HepG2 (cell line): Measurements from ENCODE around the gene TENM3. TPM values are rescaled to one million over a fixed set of nuclear protein-coding genes. Genes with fewer than 3 reads are reported as not detected.

Source experiments
- ATAC-seq: fragments of 200-7000 bp; cut with Tn5 transposase; 3 replicates; pipeline ENCODE4 v1.9.1; 2020; ENCODE audit warnings: mild to moderate bottlenecking, moderate library complexity
- BruUV-seq: library from RNA; stranded (reverse); fragments of 400-500 nt; replicated peaks from 2 replicates; lab custom pipeline; 2021; lab: Mats Ljungman, UMichigan
- CTCF ChIA-PET: fragments of 300-600 bp; formaldehyde crosslinking; extraction: SDS; loops from one replicate; lab custom pipeline; 2021; ENCODE audit warnings: low total read pairs, inconsistent platforms, low intra/inter-chr PET ratio; lab: Yijun Ruan, JAX
- POLR2A ChIA-PET: fragments of 350-600 bp; sonication (Branson Sonifier 250); formaldehyde crosslinking; loops from one replicate; lab custom pipeline; 2020; ENCODE audit warnings: antibody characterized with exemption, inconsistent platforms; lab: Yijun Ruan, JAX
- DNase-seq: peaks from one replicate; pipeline ENCODE4 v3.0.0-alpha.2; 2015; ENCODE audit warnings: low spot score
- FAIRE-seq: peaks from 3 replicates; lab custom pipeline; 2011; peaks lifted over from hg19 to GRCh38; lab: Jason Lieb, UNC
- H2AFZ ChIP-seq: one replicate; pipeline ENCODE4 v1.6.1; 2011; ENCODE audit warnings: low read length, inconsistent platforms
- H3K27ac ChIP-seq: fragments of 300-600 bp; 3 replicates; pipeline ENCODE4 v1.8.0; 2011; ENCODE audit warnings: mixed run types, mild to moderate bottlenecking, mixed read lengths, low read length, inconsistent platforms; ENCODE audit not compliant: insufficient read depth; ENCODE audit errors: extremely low read length
- H3K27me3 ChIP-seq, 2 experiments: fragments of 200-600 bp in 1 of 2; 2 replicates in 1 of 2; 3 replicates in 1 of 2; pipeline versions ENCODE4 v1.6.0 to v1.8.0; 2011; ENCODE audit warnings: low read length in 2 of 2, mild to moderate bottlenecking in 2 of 2, moderate library complexity in 2 of 2, inconsistent platforms in 1 of 2; ENCODE audit not compliant: insufficient read depth in 2 of 2, control insufficient read depth in 1 of 2
- H3K36me3 ChIP-seq, 2 experiments: fragments of 200-600 bp in 1 of 2; replicated peaks in 1 of 2; 2 replicates in 1 of 2; 3 replicates in 1 of 2; pipeline versions ENCODE4 v1.5.1 to v1.8.0; 2011; ENCODE audit warnings: low read length in 2 of 2, inconsistent platforms in 1 of 2; ENCODE audit not compliant: insufficient read depth in 2 of 2, control insufficient read depth in 1 of 2
- H3K4me1 ChIP-seq: 2 replicates; pipeline ENCODE4 v1.5.1; 2012; ENCODE audit warnings: low read length, inconsistent platforms; ENCODE audit not compliant: insufficient read depth
- H3K4me2 ChIP-seq: 2 replicates; pipeline ENCODE4 v1.6.0; 2011; ENCODE audit warnings: low read depth, low read length, inconsistent platforms
- H3K4me3 ChIP-seq, 3 experiments: fragments of 200-600 bp in 1 of 3; sonication (generic), shearing (Covaris generic) in 1 of 3; replicated peaks in 1 of 3; 2 replicates each; pipeline ENCODE4 v1.5.1; 2011 to 2016; ENCODE audit warnings: low read length in 3 of 3, inconsistent platforms in 2 of 3, low read depth in 2 of 3, mild to moderate bottlenecking in 2 of 3, control low read depth in 1 of 3, mixed read lengths in 1 of 3; ENCODE audit not compliant: insufficient read depth in 1 of 3
- H3K79me2 ChIP-seq: one replicate; pipeline ENCODE4 v1.6.1; 2011; ENCODE audit warnings: low read length, inconsistent platforms; ENCODE audit not compliant: insufficient read depth
- H3K9ac ChIP-seq: 2 replicates; pipeline ENCODE4 v1.6.0; 2011; ENCODE audit warnings: mild to moderate bottlenecking, low read depth, low read length, inconsistent platforms; ENCODE audit not compliant: insufficient read depth
- H3K9me3 ChIP-seq: 2 replicates; pipeline ENCODE4 v1.5.1; 2012; ENCODE audit warnings: mild to moderate bottlenecking, low read length
- H4K20me1 ChIP-seq: 2 replicates; pipeline ENCODE4 v1.6.0; 2011; ENCODE audit warnings: inconsistent platforms, mild to moderate bottlenecking, low read length, moderate library complexity; ENCODE audit not compliant: insufficient read depth
- ATF4 ChIP-seq, 2 experiments: fragments of 450-650 bp in 1 of 2; sonication (generic) in 1 of 2; formaldehyde crosslinking; IDR thresholded peaks; 2 replicates each; pipeline versions ENCODE4 v1.5.0 to v1.8.0; 2020 to 2022; ENCODE audit warnings: mild to moderate bottlenecking in 1 of 2, missing genetic modification reagents in 1 of 2
- ATM ChIP-seq: fragments of 450-650 bp; IDR thresholded peaks from 2 replicates; pipeline ENCODE4 v1.7.1; 2017; ENCODE audit warnings: mild to moderate bottlenecking, borderline replicate concordance
- GATAD2A ChIP-seq: IDR thresholded peaks from 2 replicates; pipeline ENCODE4 v1.6.1; 2016
- HOMEZ ChIP-seq: IDR thresholded peaks from 2 replicates; pipeline ENCODE4 v1.6.1; 2016; ENCODE audit warnings: low read depth
- LCORL ChIP-seq, 2 experiments: fragments of 450-650 bp in 1 of 2; sonication (generic) in 1 of 2; formaldehyde crosslinking in 1 of 2; IDR thresholded peaks; 2 replicates each; pipeline versions ENCODE4 v1.5.0 to v1.6.1; 2017 to 2020; ENCODE audit warnings: antibody characterized with exemption in 1 of 2, missing genetic modification reagents in 1 of 2
- MAX ChIP-seq: IDR thresholded peaks from 2 replicates; pipeline ENCODE4 v1.6.1; 2012; ENCODE audit warnings: inconsistent platforms
- RBM39 ChIP-seq: fragments of 200-400 bp; formaldehyde crosslinking; IDR thresholded peaks from one replicate; pipeline ENCODE4 v1.6.1; 2018; ENCODE audit warnings: antibody characterized with exemption, mild to moderate bottlenecking, low read depth, low read length; ENCODE audit not compliant: poor library complexity, severe bottlenecking
- ZKSCAN1 ChIP-seq: fragments of 150-350 bp; IDR thresholded peaks from 2 replicates; pipeline ENCODE4 v1.6.1; 2014; ENCODE audit warnings: low read length
- ZNF275 ChIP-seq: sonication (generic); formaldehyde crosslinking; IDR thresholded peaks from 2 replicates; pipeline ENCODE4 v1.8.0; 2022; ENCODE audit warnings: missing genetic modification reagents, mild to moderate bottlenecking, inconsistent platforms, borderline replicate concordance
- ZNF446 ChIP-seq: sonication (generic); formaldehyde crosslinking; IDR thresholded peaks from 2 replicates; pipeline ENCODE4 v1.5.0; 2020; ENCODE audit warnings: mild to moderate bottlenecking, missing genetic modification reagents
- ZNF777 ChIP-seq: sonication (generic); formaldehyde crosslinking; IDR thresholded peaks from 2 replicates; pipeline ENCODE4 v1.4.0; 2020; ENCODE audit warnings: missing genetic modification reagents
- ZNF792 ChIP-seq: IDR thresholded peaks from 2 replicates; pipeline ENCODE4 v1.6.1; 2016
- ZNF891 ChIP-seq: sonication (generic); formaldehyde crosslinking; IDR thresholded peaks from 2 replicates; pipeline ENCODE4 v1.5.0; 2020; ENCODE audit warnings: mild to moderate bottlenecking, missing genetic modification reagents
- ZUFSP ChIP-seq: sonication (generic); formaldehyde crosslinking; IDR thresholded peaks from 2 replicates; pipeline ENCODE4 v1.9.0; 2021; ENCODE audit warnings: missing genetic modification reagents, mild to moderate bottlenecking, borderline replicate concordance
- WGBS: methylation state at CpG from one replicate; pipeline ENCODE4 v1.1.6; 2017; ENCODE audit warnings: low lambda C conversion rate; 5-methylcytosine and 5-hydroxymethylcytosine counted together
- in situ Hi-C: cut with HindIII; loops from 2 replicates; pipeline ENCODE4 v1.10.0; 2017; ENCODE audit warnings: low pct_unique_long_range_greater_than_20kb; ENCODE audit not compliant: extremely low pct_ligation_motif_present
- intact Hi-C: fragments of 100-400 bp; cut with micrococcal nuclease; formaldehyde crosslinking; loops from one replicate; pipeline ENCODE4 v1.10.0; 2022; ENCODE audit not compliant: unreplicated experiment
- polyA plus RNA-seq, 8 experiments: library from polyadenylated mRNA; depleted of rRNA in 3 of 8; stranded (reverse) in 7 of 8; unstranded in 1 of 8; fragments of >200 nt; fragmentation: Illumina TruSeq in 4 of 8; extraction: Trizol in 4 of 8; gene quantifications; 2 replicates each; pipeline versions ENCODE4 v1.2.1 to v1.2.3, GENCODE V29; 2011 to 2016; ENCODE audit warnings: low read depth in 4 of 8, missing spikeins in 1 of 8, mixed read lengths in 1 of 8; ENCODE audit not compliant: insufficient read depth in 1 of 8
- total RNA-seq, 5 experiments: library from RNA; depleted of rRNA; stranded (reverse); fragments of >200 nt; fragmentation: Illumina TruSeq; extraction: Trizol; gene quantifications; 2 replicates each; pipeline ENCODE4 v1.2.3, GENCODE V29; 2016; ENCODE audit warnings: low read depth in 1 of 5
- TF ChIP-seq, protein P1 (sequence below): IDR thresholded peaks from 2 replicates; pipeline ENCODE4 v1.6.1; 2016; ENCODE audit warnings: mild to moderate bottlenecking, missing biosample characterization, missing genetic modification reagents

TENM3 gene
- total and polyA plus RNA-seq, 2 of the 13 experiments (the other 11 are each of a cell fraction or from before 2014, with no cell fraction given): 0.04 TPM; not detected in 1

GRCh38 chr4:182297659-182298058 lies 54.5 kb downstream of the TENM3 start:
- CTCF ChIA-PET: no interaction called here

More at GRCh38 chr4:182297659-182298058, 54.5 kb downstream of the TENM3 start:
- DNase-seq: no peak
- BruUV-seq: no TSS peak
- H3K27me3 ChIP-seq: no peaks in the 10 kb centered on the region; a peak in 2 of 5 replicates
- no peak for FAIRE-seq
- H3K4me3 ChIP-seq: no peak overlapping the region
- H3K79me2 ChIP-seq: no peaks in the 10 kb centered on the region
- H4K20me1 ChIP-seq: no peaks in the 10 kb centered on the region
- 1% methylated on average over 9 of the region's 9 CpGs for WGBS
- H3K9me3 ChIP-seq: no peaks in the 10 kb centered on the region
- no peak for ATAC-seq
- H3K4me1 ChIP-seq: no peaks in the 10 kb centered on the region
- H3K9ac ChIP-seq: no peak overlapping the region
- H3K4me2 ChIP-seq: no peak overlapping the region
- TF ChIP-seq HOMEZ (CRISPR knock-in tag): no peak
- no peak for TF ChIP-seq ZNF777 (CRISPR knock-in tag)
- no peak for TF ChIP-seq ZNF275 (CRISPR knock-in tag)
- no peak for TF ChIP-seq ZNF792
- no peak for TF ChIP-seq RBM39
- no peak for TF ChIP-seq ZNF446
- TF ChIP-seq, protein P1, sequence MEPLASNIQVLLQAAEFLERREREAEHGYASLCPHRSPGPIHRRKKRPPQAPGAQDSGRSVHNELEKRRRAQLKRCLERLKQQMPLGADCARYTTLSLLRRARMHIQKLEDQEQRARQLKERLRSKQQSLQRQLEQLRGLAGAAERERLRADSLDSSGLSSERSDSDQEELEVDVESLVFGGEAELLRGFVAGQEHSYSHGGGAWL (CRISPR knock-in tag): no peak
- no peak for TF ChIP-seq MAX
- TF ChIP-seq ZUFSP (CRISPR knock-in tag): no peak
- TF ChIP-seq GATAD2A: no peak
- TF ChIP-seq ATM: no peak
- no peak for TF ChIP-seq ZNF891
- TF ChIP-seq LCORL (IDR thresholded peaks at IDR 0.05): no peak
- TF ChIP-seq LCORL (CRISPR knock-in tag; IDR thresholded peaks at IDR 0.05): no peak
- no peak for TF ChIP-seq ZKSCAN1
- no peak for TF ChIP-seq ATF4 (CRISPR knock-in tag; IDR thresholded peaks at IDR 0.05)
- no peak overlapping the region for H2AFZ ChIP-seq
- POLR2A ChIA-PET: no interaction called here
- no peak overlapping the region for H3K27ac ChIP-seq
- no peaks in the 10 kb centered on the region for H3K36me3 ChIP-seq
- in situ Hi-C loops (no loop called here), intact Hi-C loops (no loop called here)
